Myocyte (in vitro differentiated cells): ENCODE results near the gene DACT2. TPM values are rescaled to one million over a fixed set of nuclear protein-coding genes. Genes with fewer than 3 reads are reported as not detected.
"Not testable (repeated sequence)": the region's sequence is repeated elsewhere in the genome, so short reads cannot be mapped to it uniquely, and the experiment has no call there.

Source experiments
- DNase-seq: peaks from one replicate; pipeline ENCODE4 v3.0.0-alpha.2; 2012; ENCODE audit warnings: low read depth
- polyA plus RNA-seq: library from polyadenylated mRNA; unstranded; fragments of >200 nt; gene quantifications from one replicate; pipeline ENCODE4 v1.2.1, GENCODE V29; 2012; ENCODE audit warnings: missing spikeins
- total RNA-seq: library from RNA; depleted of rRNA; stranded (reverse); fragments of >200 nt; gene quantifications from 2 replicates; pipeline ENCODE4 v1.2.3, GENCODE V29; 2014

Gene DACT2
- total RNA-seq, result not detected in 2 replicates
- not detected for polyA plus RNA-seq

DNA sequence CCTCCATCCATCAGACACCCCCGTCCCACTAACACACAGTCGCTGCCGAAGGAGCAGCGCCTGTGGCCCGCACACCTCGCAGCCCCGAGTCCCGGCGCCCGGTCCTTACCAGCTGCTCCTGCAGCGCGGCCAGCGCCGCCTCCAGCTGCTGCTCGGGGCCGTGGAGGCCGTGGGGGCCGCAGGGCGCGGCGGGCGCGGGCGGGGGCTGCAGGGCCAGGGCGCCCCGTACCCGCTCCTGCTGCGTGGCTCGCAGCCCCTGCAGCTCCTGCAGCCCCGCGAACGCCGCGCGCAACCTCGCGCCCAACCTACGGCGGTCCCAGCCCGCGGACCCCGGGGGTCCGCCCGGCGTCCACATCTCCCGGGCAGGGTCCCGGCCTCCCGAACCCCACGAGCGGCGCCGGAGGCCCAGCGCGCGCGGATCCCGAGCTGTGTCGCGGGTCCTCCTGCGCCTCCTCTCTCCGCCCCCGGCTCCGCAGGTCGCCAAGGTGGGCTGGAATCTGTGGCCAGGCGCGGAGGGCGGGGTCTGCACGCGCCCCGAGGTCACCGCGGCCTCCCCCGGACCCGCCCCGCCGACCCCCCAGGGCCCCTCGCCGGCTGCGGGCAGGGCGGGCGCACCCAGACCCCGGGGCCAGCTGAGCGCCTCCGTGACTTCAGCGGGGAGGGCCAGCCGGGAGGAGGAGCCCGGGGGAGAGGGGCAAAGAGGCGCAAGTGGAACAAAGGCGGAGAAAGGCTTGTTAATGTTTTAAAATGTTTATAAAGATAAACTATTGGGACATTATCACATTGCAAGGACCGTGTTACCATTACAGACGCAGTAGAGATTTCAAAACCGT, at the start of gene DACT2:
TSS of gene DACT2 (minus strand) at position 499 of the 833 bp plus-strand sequence. CDS start at position 355, 144 bp downstream.
- no peak for DNase-seq

GRCh38 chr6:168368936-168369335, 49.4 kb upstream of the DACT2 start:
- DNase-seq, result no peak

DNA sequence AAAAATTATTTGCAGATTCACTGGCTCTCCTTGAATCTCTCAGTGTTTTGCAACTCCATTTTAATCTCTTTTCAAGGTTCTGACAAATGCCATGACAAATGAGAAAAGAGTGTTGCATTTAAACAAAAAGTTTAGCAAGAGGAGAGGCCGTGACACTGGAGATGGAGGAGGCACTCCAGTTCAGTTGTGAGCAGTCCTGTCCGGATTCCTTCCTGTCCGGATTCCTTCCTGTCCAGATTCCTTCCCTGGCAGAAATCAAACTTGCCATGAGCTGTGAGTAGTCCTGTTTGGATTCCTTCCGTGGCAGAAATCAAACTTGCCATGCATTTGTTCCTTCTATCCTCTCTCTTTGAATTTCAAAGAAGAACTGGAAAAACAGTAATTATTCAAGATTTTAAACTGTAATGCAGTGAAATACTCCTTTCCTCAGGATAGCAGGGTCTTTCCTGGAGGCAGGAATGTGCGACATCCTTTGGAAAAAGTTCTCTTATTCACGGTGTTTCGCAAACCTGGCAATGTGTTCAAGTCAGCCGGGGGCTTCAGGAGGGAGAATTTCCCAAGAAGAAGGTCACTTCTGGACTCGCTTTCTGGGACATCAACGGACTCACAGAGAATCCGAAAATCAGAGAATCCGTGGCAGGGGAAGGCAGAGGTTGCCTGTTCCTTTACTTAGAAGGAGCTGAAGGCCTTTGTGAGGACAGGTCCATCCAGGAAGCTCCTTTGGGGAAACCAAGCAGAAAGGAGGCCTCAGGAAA, 48.7 kb upstream of the DACT2 start:
- DNase-seq, result no peak

DNA sequence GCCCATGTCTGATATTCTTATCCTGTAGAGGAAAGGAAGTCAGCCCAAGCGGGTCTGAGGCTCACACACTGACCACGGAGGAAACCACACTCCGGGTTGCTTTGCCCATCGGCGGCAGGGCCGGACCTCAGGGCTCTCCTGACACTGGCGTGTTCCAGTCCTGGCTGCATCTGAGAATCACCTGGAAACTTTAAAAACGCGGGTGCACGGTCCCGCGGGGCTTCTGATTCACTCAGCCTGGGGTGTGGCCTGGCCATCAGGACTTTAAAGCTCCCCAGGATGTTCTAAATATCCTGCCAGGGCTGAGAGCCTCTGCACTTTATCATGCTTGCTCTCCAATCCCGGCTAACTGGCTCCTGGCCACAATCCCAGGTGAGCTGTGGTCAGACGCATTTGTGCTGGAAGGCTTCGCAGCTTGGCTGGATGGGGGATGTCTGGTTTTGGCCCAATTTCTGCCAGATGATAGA, 47.7 kb upstream of the DACT2 start:
- no peak for DNase-seq

GRCh38 chr6:168366473-168366872, 46.9 kb upstream of the DACT2 start:
- DNase-seq, result no peak

DNA sequence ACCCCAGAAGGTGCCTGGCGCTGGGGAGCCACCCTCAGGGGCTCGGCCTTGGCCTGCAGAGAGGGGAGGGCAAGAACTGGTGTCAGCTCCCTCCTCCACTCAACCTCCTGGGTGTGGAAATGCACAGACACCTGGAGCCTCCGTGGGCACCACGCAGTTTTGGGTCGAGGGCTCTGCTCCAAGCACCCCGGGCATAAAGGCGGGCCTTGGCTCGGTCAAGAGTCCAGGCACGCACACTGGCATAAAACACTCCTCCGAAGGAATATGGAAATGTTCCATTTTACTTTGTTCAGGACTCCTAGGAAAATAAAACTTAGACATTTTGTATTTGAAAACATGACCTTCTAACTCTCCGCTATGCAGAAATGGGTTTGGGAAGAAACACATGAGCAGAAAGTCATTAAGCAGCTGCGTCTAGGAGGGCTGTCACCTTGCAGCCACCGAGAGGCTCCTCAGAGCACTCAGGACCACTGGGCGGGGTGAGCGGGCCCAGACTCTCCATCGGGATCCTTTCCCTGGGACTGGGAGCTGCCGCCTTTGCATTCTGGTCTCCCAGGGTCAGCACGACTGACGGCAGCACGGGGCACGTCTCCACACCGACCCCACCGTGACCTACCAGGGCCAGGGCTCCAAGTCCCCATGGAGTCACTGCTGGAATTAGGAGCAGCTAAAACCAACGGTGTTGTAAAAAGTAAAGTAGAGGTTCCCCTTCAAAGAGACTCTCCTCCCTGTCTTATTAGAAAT, 46.0 kb upstream of the DACT2 start:
- no peak for DNase-seq

DNA sequence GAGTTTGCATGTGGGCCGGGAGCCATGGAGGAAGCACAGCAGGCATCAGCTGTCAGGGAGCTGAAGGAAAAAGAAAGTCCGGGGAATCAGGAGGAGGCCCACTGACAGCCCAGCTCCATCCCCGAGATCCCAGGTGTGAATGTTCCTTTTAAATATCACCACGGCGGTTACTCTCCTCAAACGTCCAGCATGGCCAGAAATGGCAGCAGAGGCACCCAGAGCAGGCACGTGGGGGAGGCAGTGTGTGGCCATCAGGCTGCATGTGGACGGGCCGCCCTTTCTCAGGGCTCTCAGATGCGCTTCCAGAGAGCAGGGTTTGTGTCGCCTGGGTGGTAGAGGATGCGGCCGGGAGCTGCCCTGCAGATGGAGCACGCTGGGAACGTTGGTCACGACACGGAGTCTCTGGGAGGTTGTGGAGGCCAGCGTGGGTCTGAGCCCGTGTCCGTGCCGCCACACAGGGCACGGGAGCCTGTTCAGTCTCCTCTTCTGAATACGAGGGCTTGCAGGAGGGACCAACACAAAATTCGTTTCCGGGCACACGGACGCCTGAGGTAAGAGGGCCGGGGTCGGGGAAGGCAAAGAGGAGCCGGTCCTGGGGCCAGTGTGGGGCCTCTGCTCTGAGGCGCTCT, 45.3 kb upstream of the DACT2 start:
- DNase-seq, result no peak

DNA sequence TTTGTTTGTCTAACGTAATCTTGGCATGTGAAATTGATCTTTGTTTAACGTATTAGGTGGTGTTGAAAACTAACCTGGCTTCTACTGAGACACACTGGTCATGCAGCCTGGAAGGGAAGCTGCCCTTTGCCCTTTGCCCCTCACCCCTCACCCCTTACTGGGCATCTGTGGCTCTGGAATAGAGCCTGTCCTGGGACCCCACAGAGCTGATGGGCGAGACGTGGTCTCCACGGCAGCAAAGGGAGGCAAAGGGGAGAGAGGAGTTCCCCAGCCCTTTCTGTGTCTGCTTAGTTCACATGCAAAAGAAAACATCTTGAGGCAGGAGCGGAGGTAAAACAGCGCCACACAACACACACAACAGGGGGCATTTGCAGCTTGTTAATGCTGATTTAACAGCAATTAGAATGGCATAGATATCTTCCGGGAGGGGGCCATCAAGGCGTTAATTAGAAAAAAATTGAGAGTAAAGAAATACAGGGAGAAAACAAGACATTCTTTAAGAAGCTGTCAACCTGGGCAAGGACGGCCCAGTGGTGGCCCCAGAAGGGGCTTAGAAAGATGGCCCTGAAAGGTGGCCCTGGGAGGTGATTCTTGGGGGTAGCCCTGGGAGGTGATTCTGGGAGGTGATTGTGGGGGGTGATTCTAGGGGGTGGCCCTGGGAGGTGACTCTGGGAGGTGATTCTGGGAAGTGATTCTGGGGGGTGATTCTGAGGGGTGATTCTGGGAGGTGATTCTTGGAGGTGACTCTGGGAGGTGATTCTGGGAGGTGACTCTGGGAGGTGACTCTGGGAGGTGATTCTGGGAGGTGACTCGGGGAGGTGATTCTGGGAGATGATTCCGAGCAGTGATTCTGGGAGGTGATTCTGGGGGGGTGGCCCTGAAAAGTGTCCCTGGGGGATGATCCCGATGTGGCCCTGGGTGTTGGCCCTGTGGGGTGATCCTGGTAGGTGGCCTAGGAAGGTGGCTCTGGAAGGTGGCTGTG, 44.5 kb upstream of the DACT2 start:
- no peak for DNase-seq

DNA sequence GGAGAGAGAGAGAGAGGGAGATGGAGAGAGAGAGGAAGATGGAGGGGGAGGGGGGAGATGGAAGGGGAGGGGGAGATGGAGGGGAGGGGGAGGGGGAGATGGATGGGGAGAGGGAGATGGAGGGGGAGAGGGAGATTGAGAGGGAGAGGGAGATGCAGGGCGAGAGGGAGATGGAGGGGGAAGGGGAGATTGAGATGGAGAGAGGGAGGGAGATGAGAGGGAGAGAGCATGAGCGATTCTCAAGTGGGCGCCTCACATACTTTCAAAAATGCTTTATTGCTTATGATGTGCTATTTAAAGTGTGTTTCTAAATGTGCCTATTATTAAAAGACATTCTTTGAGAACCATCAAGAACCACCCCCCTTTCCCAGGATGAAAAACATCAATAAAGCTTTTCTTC, 43.7 kb upstream of the DACT2 start:
- no peak for DNase-seq

DNA sequence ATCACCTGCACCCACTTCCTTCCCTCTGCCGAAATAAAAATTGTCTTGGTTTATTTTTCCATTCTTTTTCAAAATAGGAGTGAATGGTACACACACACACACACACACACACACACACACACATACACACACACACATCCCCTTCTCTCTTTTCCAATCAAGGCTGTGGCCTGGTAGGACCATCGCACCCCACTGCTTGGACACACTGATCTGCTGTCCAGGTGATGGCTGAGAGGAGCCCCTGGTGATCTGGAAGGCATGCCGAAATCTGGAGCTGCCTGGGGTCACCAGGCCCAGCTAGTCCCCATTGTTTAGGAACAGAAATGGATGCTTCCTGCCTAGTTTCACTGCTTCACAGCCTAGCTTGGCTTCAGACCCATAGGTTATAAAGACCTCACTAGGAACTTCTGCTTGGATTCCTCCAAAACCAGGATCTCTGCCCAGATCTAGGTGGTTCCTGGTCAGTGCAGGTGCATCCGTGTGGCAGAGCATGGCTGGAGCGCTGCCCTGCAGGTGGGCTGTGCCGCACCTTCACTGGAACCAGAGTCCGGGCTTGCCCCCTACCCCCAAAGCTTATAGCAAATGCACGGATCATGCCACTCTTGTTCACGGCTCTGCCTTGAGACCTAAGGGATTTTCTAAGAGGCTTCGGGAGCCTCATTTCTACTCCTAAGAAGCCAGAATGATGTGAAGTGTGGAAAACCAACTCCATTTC, 42.9 kb upstream of the DACT2 start:
- no peak for DNase-seq

- no peak for DNase-seq
These were observed 42.2 kb upstream of the DACT2 start for GRCh38 chr6:168361766-168362165.

DNA sequence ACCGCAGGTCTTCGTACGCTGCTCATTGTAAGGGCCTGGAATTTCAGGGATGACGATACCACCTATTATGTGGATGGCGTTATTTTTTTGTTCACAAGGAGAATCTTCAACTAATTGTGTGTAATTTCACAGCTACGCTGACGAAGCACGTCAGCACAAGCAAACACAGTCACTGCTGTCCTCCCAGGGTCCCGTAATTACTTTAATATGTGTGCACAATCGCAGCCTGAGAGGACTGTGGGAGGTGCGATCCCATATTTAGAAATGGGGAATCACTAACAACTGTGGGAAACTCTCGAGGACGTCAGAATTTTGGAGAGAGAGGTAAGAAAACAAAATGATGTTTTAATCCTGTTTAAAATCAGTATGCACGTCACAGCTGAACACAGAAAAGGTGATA, 40.2 kb upstream of the DACT2 start:
- no peak for DNase-seq

- DNase-seq, result no peak
These were observed 39.4 kb upstream of the DACT2 start for GRCh38 chr6:168358842-168359420.

DNA sequence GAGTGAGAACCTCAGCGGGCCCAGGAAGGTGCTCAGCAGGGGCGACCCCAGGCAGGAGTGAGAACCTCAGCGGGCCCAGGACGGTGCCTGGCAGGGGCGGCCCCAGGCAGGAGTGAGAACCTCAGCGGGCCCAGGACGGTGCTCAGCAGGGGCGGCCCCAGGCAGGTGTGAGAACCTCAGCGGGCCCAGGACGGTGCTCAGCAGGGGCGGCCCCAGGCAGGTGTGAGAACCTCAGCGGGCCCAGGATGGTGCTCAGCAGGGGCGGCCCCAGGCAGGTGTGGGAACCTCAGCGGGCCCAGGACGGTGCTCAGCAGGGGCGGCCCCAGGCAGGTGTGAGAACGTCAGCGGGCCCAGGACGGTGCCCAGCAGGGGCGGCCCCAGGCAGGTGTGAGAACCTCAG, 37.3 kb upstream of the DACT2 start:
- not testable (repeated sequence) for DNase-seq

DNA sequence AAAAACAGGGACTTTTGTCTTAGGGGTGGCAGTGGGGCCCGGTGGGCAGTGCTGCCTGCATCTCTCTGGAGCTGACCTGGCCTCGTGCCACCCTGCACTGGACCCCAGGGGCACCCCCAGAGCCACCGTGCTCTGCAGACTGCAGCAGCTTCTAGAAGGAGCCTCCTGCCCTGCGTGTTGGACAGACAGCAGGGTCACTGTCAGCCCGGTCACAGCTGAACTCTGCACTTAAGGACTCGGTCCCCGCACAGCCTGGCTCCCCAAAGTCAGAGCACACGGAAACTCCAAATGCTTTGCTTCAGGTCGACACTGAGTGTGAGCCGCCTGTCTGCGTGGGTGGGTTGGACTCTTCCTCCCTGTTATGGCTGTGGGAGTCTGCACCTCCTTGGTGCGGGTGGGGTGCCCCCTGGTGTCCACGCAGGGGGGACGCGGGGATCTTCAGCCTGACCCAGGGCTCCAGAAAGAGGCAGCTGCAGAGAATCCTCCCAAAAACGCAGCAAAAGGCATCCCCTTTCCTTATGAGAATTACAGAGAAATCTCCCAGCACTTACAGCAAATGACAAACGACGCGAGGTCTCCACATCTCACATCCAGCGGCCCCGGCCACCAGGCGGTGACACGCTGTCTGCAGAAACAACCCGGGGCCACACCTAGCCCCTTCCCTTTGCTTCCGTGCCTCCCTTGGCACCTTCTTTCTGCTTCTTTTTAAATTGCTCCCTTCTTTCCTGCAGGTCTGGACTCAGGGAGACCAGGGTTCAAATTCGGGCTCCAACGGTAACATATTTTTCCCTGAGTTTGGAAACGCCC, 36.3 kb upstream of the DACT2 start:
- DNase-seq, result no peak

DNA sequence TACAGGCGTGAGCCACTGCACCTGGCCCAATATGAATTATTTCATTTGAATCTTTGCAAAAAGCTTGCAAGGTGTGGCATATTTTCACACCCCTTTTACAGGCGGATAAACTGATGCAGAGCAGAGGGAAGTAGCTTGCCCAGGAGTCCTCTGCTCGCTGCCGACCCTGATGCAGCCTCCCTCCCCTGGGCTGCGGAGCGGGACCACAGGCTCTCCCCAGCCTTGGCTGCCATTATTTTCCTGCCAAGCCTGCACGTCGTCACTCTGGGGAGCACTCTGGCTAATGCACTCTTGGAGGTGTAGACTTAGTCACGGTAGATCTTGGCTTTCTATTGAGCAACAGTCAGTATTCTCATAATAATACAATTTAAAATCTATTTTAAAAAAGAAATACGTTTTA, 34.8 kb upstream of the DACT2 start:
- DNase-seq, result no peak

- DNase-seq, result no peak
These were observed 33.5 kb upstream of the DACT2 start for GRCh38 chr6:168353041-168353440.

- no peak for DNase-seq
These were observed 32.5 kb upstream of the DACT2 start for GRCh38 chr6:168352096-168352495.
